ENCODE measurements around the gene ZBTB7C.

GRCh38 chr18:48207733-48208132 is 201.4 kb downstream of the ZBTB7C start:
- TF ChIP-seq CTCF (IDR thresholded peaks at IDR 0.05; ENCODE audit: control extremely low read depth in 1 of 3, insufficient read depth in 1 of 3, low read depth in 1 of 3, low read length in 3 of 3) (no peak), TAF1 (IDR thresholded peaks at IDR 0.05; ENCODE audit: low read depth, low read length) (no peak), CREB1 (IDR thresholded peaks at IDR 0.05) (no peak), EZH2 (IDR thresholded peaks at IDR 0.05; ENCODE audit: low read depth, low read length, severe bottlenecking) (no peak), SIRT6 (IDR thresholded peaks at IDR 0.05; ENCODE audit: low read length) (no peak)
